GM23338 (cell line): ENCODE measurements around the gene ALG9.

ENCODE experiments used
- CTCF ChIP-seq, 2 experiments: fragments of 200-600 bp in 1 of 2; sonication (generic) in 1 of 2; conservative IDR thresholded peaks; 2 replicates each; pipeline versions ENCODE4 v1.5.1 to v1.6.1; 2016 to 2017; ENCODE audit warnings: antibody characterized with exemption in 2 of 2, low read depth in 2 of 2, mild to moderate bottlenecking in 2 of 2, moderate library complexity in 1 of 2
- EZH2 ChIP-seq: fragments of 200-600 bp; sonication (generic); IDR thresholded peaks from one replicate; pipeline ENCODE4 v1.8.0; 2017; ENCODE audit warnings: antibody characterized with exemption, mild to moderate bottlenecking, low read depth; ENCODE audit not compliant: unreplicated experiment
- POLR2AphosphoS5 ChIP-seq: IDR thresholded peaks from 2 replicates; pipeline ENCODE4 v1.6.1; 2016; ENCODE audit warnings: antibody characterized with exemption, low read depth
- REST ChIP-seq: IDR thresholded peaks from one replicate; pipeline ENCODE4 v1.6.1; 2018; ENCODE audit warnings: antibody characterized with exemption; ENCODE audit not compliant: unreplicated experiment
- ZNF114 ChIP-seq: fragments of 250-450 bp; sonication (Bioruptor Pico); IDR thresholded peaks from 2 replicates; pipeline ENCODE4 v1.5.0; 2020; ENCODE audit warnings: mild to moderate bottlenecking, moderate library complexity

- TF ChIP-seq CTCF (conservative IDR thresholded peaks at IDR 0.05; ENCODE audit: low read depth in 2 of 2) (no peak), REST (no peak), POLR2AphosphoS5 (no peak), EZH2 (no peak), ZNF114 (CRISPR knock-in tag) (no peak)
Observed at GRCh38 chr11:111807076-111807475, 64.3 kb downstream of the ALG9 start.
